ENCODE measurements around the gene FAM193A.

GRCh38 chr4:2729533-2729875 is 193.1 kb downstream of the FAM193A start:
- no peak for TF ChIP-seq EZH2 (IDR thresholded peaks at IDR 0.05; ENCODE audit: borderline replicate concordance, low read length)
- TF ChIP-seq, protein P1, sequence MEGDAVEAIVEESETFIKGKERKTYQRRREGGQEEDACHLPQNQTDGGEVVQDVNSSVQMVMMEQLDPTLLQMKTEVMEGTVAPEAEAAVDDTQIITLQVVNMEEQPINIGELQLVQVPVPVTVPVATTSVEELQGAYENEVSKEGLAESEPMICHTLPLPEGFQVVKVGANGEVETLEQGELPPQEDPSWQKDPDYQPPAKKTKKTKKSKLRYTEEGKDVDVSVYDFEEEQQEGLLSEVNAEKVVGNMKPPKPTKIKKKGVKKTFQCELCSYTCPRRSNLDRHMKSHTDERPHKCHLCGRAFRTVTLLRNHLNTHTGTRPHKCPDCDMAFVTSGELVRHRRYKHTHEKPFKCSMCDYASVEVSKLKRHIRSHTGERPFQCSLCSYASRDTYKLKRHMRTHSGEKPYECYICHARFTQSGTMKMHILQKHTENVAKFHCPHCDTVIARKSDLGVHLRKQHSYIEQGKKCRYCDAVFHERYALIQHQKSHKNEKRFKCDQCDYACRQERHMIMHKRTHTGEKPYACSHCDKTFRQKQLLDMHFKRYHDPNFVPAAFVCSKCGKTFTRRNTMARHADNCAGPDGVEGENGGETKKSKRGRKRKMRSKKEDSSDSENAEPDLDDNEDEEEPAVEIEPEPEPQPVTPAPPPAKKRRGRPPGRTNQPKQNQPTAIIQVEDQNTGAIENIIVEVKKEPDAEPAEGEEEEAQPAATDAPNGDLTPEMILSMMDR (IDR thresholded peaks at IDR 0.05; ENCODE audit: low read length) = no peak

Measured in OCI-LY1 (cell line).